PC-9 (cell line): Measurements from ENCODE around the gene FAM98C. TPM values are rescaled to one million over a fixed set of nuclear protein-coding genes. Genes with fewer than 3 reads are reported as not detected.
A peak's percentile ranks its signal among the peaks of the same experiment; 100 is the strongest.

Experiments
- BruUV-seq: library from RNA; stranded (reverse); fragments of 400-500 nt; replicated peaks from 2 replicates; lab custom pipeline; 2021; lab: Mats Ljungman, UMichigan
- CTCF ChIA-PET: fragments of 300-600 bp; sonication (Branson Sonifier 250); formaldehyde crosslinking; loops from one replicate; lab custom pipeline; 2022; ENCODE audit warnings: antibody characterized with exemption; lab: Charles Lee
- POLR2A ChIA-PET: fragments of 300-600 bp; sonication (Branson Sonifier 250); formaldehyde crosslinking; loops from one replicate; lab custom pipeline; 2022; ENCODE audit warnings: antibody characterized with exemption; ENCODE audit not compliant: unreplicated experiment; lab: Charles Lee
- DNase-seq, 2 experiments: peaks; one replicate each; pipeline versions ENCODE4 v3.0.0 to v3.0.0-alpha.2; 2015 to 2022; ENCODE audit warnings: mixed read lengths in 1 of 2
- H2AFZ ChIP-seq: fragments of 200-600 bp; sonication (generic); 2 replicates; pipeline ENCODE4 v1.8.1; 2017; ENCODE audit warnings: antibody characterized with exemption
- H3F3A ChIP-seq: fragments of 200-600 bp; sonication (generic); 2 replicates; pipeline ENCODE4 v1.8.1; 2017; ENCODE audit warnings: antibody characterized with exemption, mild to moderate bottlenecking, low read depth; ENCODE audit not compliant: insufficient read depth
- H3K27ac ChIP-seq: fragments of 200-600 bp; sonication (generic); 2 replicates; pipeline ENCODE4 v1.6.1; 2016; ENCODE audit warnings: mixed run types
- H3K27me3 ChIP-seq: fragments of 200-600 bp; sonication (generic); 2 replicates; pipeline ENCODE4 v1.6.1; 2016; ENCODE audit warnings: low read depth, mixed run types; ENCODE audit not compliant: insufficient read depth
- H3K36me3 ChIP-seq: fragments of 200-600 bp; sonication (generic); 2 replicates; pipeline ENCODE4 v1.6.1; 2016; ENCODE audit warnings: low read depth, mixed run types
- H3K4me1 ChIP-seq: fragments of 200-600 bp; sonication (generic); replicated peaks from 2 replicates; pipeline ENCODE4 v1.6.1; 2016; ENCODE audit warnings: mixed run types; ENCODE audit not compliant: insufficient read depth
- H3K4me2 ChIP-seq: fragments of 200-600 bp; sonication (generic); 2 replicates; pipeline ENCODE4 v1.6.1; 2017; ENCODE audit warnings: mixed run types
- H3K4me3 ChIP-seq: fragments of 200-600 bp; sonication (generic); 2 replicates; pipeline ENCODE4 v1.6.1; 2016; ENCODE audit warnings: mixed run types
- H3K79me2 ChIP-seq: fragments of 200-600 bp; sonication (generic); 2 replicates; pipeline ENCODE4 v1.6.1; 2017; ENCODE audit warnings: low read depth, mixed run types
- H3K9me2 ChIP-seq: fragments of 200-600 bp; sonication (generic); 2 replicates; pipeline ENCODE4 v1.8.1; 2017; ENCODE audit warnings: mild to moderate bottlenecking; ENCODE audit not compliant: insufficient read depth
- H3K9me3 ChIP-seq: fragments of 200-600 bp; sonication (generic); 2 replicates; pipeline ENCODE4 v1.8.1; 2016; ENCODE audit warnings: low read depth; ENCODE audit not compliant: insufficient read depth
- H4K20me1 ChIP-seq: fragments of 200-600 bp; sonication (generic); 2 replicates; pipeline ENCODE4 v1.8.1; 2017; ENCODE audit not compliant: insufficient read depth
- EZH2 ChIP-seq: fragments of 200-600 bp; sonication (generic); IDR thresholded peaks from 2 replicates; pipeline ENCODE4 v1.8.0; 2017; ENCODE audit warnings: antibody characterized with exemption, low read depth
- intact Hi-C: fragments of 100-400 bp; cut with micrococcal nuclease; formaldehyde crosslinking; loops from one replicate; pipeline ENCODE4 v1.10.0; 2022; ENCODE audit not compliant: unreplicated experiment
- total RNA-seq: library from RNA; stranded (reverse); gene quantifications from 2 replicates; pipeline ENCODE4 v1.2.3, GENCODE V29; 2021
- TF ChIP-seq, protein P1 (sequence below): fragments of 200-600 bp; sonication (generic); conservative IDR thresholded peaks from 2 replicates; pipeline ENCODE4 v1.6.1; 2017; ENCODE audit warnings: mixed run types, antibody characterized with exemption, mild to moderate bottlenecking, moderate library complexity

The FAM98C gene
- total RNA-seq, 1 experiment from 2014 or later: 15.8 TPM

- Histone ChIP-seq H3K4me3 (peak overlapping the region; percentile 76), H3K27me3 (no peaks in the 10 kb centered on the region), H3F3A (peaks cover 5% of the 10 kb centered on the region), H3K9me2 (no peaks in the 10 kb centered on the region), H3K27ac (peak overlapping the region; percentile 27; the same call in 1 of the 2 replicates), H3K4me1 (peaks cover 15% of the 10 kb centered on the region), H3K4me2 (peak overlapping the region; percentile 81), H3K36me3 (peaks cover 19% of the 10 kb centered on the region; the same call in 1 of the 2 replicates), H2AFZ (peak overlapping the region; percentile 86), H4K20me1 (peaks cover 3% of the 10 kb centered on the region), H3K9me3 (no peaks in the 10 kb centered on the region), H3K79me2 (peaks cover 36% of the 10 kb centered on the region)
- TSS peak; percentile 44 for BruUV-seq
- no peak for DNase-seq
- ChIA-PET CTCF (interaction anchor here (0.8 to 1.4 kb wide), 3 partner anchors 13 to 38 kb away, joined by 3 to 8 read pairs (median 4); partner anchors contain the start of genes CATSPERG and GGN), POLR2A (interaction anchor here (0.6 to 1.2 kb wide), 9 partner anchors 14 to 907 kb away, joined by 3 to 28 read pairs (median 5); partner anchors contain the start of genes FAM98C, GGN, WDR87 and ZNF569)
- no peak for TF ChIP-seq EZH2
- TF ChIP-seq, protein P1, sequence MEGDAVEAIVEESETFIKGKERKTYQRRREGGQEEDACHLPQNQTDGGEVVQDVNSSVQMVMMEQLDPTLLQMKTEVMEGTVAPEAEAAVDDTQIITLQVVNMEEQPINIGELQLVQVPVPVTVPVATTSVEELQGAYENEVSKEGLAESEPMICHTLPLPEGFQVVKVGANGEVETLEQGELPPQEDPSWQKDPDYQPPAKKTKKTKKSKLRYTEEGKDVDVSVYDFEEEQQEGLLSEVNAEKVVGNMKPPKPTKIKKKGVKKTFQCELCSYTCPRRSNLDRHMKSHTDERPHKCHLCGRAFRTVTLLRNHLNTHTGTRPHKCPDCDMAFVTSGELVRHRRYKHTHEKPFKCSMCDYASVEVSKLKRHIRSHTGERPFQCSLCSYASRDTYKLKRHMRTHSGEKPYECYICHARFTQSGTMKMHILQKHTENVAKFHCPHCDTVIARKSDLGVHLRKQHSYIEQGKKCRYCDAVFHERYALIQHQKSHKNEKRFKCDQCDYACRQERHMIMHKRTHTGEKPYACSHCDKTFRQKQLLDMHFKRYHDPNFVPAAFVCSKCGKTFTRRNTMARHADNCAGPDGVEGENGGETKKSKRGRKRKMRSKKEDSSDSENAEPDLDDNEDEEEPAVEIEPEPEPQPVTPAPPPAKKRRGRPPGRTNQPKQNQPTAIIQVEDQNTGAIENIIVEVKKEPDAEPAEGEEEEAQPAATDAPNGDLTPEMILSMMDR: no peak
- intact Hi-C loops: loop anchor here (1.0 kb wide), 2 partner anchors 14 to 38 kb away; partner anchors contain the start of genes GGN and SPRED3
Observed at GRCh38 chr19:38373907-38374331, 29.0 kb upstream of the FAM98C start.

DNA sequence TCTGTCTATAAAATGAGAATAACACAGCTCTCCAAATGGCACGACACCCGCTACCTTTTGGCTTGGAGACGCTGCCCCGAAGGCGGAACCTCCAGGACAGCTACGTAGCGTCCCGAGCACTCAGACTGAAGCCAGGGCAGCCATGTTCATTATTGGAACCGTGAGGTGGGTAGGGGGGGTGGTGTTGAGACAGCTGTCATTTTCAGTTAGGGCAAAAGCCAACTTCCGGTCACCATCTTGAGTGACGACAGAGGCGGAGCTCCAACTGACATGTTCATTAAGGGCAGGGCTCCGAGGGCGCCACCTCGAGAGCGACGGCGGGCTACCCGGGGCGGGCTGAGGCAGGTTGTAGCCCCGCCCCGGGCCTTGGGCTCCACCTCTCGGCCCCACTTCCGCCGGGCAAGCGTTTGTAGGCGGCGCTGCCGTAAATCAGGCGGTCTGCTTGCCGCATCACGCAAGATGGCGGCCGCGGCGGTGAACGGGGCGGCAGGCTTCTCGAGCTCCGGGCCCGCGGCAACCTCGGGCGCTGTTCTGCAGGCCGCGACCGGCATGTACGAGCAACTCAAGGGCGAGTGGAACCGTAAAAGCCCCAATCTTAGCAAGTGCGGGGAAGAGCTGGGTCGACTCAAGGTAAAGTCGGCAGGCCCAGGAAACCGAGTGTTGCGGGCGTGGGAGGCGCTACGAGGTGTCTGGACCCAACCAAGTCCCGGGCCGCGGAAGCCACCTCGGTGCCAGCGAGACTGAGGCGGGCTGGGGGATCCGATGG is 28.4 kb upstream of the FAM98C start, which contains the start of gene PSMD8:
TSS of gene PSMD8 (plus strand) at position 240 of the 766 bp plus-strand sequence. CDS start at position 271, 31 bp downstream.
- no TSS peak for BruUV-seq
- ChIA-PET CTCF (interaction anchor here (0.8 to 1.4 kb wide), 4 partner anchors 13 to 556 kb away, joined by 3 to 8 read pairs (median 4); partner anchors contain the start of genes CATSPERG, GGN, MRPS12 and SARS2), POLR2A (interaction anchor here (0.6 to 1.2 kb wide), 10 partner anchors 13 to 907 kb away, joined by 3 to 28 read pairs (median 4); partner anchors contain the start of genes FAM98C, GGN, WDR87 and ZNF569)
- Histone ChIP-seq H3K36me3 (peaks cover 25% of the 10 kb centered on the region; the same call in 1 of the 2 replicates), H3K4me2 (peak within 1 kb of the TSS; percentile 87), H3F3A (peaks cover 5% of the 10 kb centered on the region), H3K9me2 (no peaks in the 10 kb centered on the region), H3K4me3 (peak within 1 kb of the TSS; percentile 76), H3K9me3 (no peaks in the 10 kb centered on the region), H4K20me1 (peaks cover 5% of the 10 kb centered on the region), H2AFZ (peak within 1 kb of the TSS; percentile 87), H3K4me1 (peaks cover 15% of the 10 kb centered on the region), H3K79me2 (peaks cover 36% of the 10 kb centered on the region), H3K27ac (peak within 1 kb of the TSS; percentile 58), H3K27me3 (no peaks in the 10 kb centered on the region)
- TF ChIP-seq EZH2: no peak
- TF ChIP-seq, protein P1: peak; percentile 35; the same call in 1 of the 2 replicates
- intact Hi-C loops: loop anchor here (1.0 kb wide), 2 partner anchors 14 to 38 kb away; partner anchors contain the start of genes GGN and SPRED3
- peak; percentile 92 to 97 for DNase-seq

GRCh38 chr19:38375098-38375493 is 27.8 kb upstream of the FAM98C start:
- Histone ChIP-seq H3K4me2 (peak overlapping the region; percentile 87), H4K20me1 (peaks cover 8% of the 10 kb centered on the region), H3K4me1 (peaks cover 15% of the 10 kb centered on the region), H3K4me3 (peak overlapping the region; percentile 76), H3K9me2 (no peaks in the 10 kb centered on the region), H3K27ac (peak overlapping the region; percentile 58), H3K36me3 (peaks cover 25% of the 10 kb centered on the region; the same call in 1 of the 2 replicates), H2AFZ (peak overlapping the region; percentile 87), H3F3A (peaks cover 5% of the 10 kb centered on the region), H3K9me3 (no peaks in the 10 kb centered on the region), H3K79me2 (peaks cover 36% of the 10 kb centered on the region), H3K27me3 (no peaks in the 10 kb centered on the region)
- ChIA-PET CTCF (no interaction called here), POLR2A (interaction anchor here (0.7 to 1.1 kb wide), 2 partner anchors 28 to 780 kb away, joined by 3 to 4 read pairs; no protein-coding TSS in a partner anchor)
- TSS peak; percentile 21 for BruUV-seq
- TF ChIP-seq, protein P1: no peak
- no peak for DNase-seq
- intact Hi-C loops: no loop called here
